ENCODE measurements around the gene PCBP3. TPM values are rescaled to one million over a fixed set of nuclear protein-coding genes. Genes with fewer than 3 reads are reported as not detected.

PCBP3 gene
- total RNA-seq, 1 experiment from 2014 or later = not detected

DNA sequence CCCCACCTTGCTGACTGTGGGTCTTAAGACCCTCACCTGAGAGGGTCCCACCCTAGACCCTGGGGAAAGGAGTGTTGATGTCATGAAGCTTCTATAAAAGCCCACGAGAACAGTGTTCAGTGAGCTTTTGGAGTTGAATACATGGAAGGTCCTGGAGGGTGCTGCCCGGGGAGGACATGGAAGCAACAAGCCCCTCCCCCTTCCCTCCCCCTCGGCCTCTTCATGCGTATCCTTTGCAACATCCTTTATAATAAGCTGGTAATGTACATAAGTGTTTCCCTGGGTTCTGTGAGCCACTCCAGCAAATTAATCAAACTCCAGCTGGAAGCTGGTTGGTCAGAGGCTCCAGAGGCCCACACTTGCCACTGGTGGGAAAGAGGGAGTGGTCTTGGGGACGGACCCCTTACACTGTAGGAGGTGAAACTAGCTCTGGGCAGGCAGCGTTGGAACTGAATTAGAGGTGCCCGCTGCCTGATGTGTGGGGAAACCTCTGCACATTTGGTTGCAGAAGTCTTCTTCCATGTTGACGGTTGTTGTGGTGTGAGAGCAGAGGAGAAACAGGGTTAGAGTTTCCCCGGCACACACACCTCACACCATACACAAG, 323.4 kb downstream of the PCBP3 start:
- in situ Hi-C loops (cut with HindIII; ENCODE audit: low pct_unique_long_range_greater_than_20kb, low sequenced_read_pairs) (no loop called here), intact Hi-C loops (cut with micrococcal nuclease; ENCODE audit: unreplicated experiment) (no loop called here)
- BruUV-seq (replicated peaks) = no TSS peak
- ATAC-seq (no peak), DNase-seq (ENCODE audit: low read depth, low spot score) (no peak)
- Histone ChIP-seq H3K27ac (ENCODE audit: low read length) (no peak overlapping the region), H3K9me3 (ENCODE audit: control insufficient read depth, insufficient read depth, low read depth, low read length) (no peaks in the 10 kb centered on the region), H3K36me3 (ENCODE audit: control insufficient read depth, insufficient read depth, low read length) (no peaks in the 10 kb centered on the region), H3K27me3 (ENCODE audit: control insufficient read depth, insufficient read depth, low read length) (no peaks in the 10 kb centered on the region), H3K4me3 (ENCODE audit: low read depth in 2 of 2, low read length in 2 of 2) (no peak overlapping the region), H3K4me1 (ENCODE audit: control insufficient read depth, insufficient read depth, low read length) (no peaks in the 10 kb centered on the region; the same call in 1 of the 2 replicates)
- TF ChIP-seq, protein P1, sequence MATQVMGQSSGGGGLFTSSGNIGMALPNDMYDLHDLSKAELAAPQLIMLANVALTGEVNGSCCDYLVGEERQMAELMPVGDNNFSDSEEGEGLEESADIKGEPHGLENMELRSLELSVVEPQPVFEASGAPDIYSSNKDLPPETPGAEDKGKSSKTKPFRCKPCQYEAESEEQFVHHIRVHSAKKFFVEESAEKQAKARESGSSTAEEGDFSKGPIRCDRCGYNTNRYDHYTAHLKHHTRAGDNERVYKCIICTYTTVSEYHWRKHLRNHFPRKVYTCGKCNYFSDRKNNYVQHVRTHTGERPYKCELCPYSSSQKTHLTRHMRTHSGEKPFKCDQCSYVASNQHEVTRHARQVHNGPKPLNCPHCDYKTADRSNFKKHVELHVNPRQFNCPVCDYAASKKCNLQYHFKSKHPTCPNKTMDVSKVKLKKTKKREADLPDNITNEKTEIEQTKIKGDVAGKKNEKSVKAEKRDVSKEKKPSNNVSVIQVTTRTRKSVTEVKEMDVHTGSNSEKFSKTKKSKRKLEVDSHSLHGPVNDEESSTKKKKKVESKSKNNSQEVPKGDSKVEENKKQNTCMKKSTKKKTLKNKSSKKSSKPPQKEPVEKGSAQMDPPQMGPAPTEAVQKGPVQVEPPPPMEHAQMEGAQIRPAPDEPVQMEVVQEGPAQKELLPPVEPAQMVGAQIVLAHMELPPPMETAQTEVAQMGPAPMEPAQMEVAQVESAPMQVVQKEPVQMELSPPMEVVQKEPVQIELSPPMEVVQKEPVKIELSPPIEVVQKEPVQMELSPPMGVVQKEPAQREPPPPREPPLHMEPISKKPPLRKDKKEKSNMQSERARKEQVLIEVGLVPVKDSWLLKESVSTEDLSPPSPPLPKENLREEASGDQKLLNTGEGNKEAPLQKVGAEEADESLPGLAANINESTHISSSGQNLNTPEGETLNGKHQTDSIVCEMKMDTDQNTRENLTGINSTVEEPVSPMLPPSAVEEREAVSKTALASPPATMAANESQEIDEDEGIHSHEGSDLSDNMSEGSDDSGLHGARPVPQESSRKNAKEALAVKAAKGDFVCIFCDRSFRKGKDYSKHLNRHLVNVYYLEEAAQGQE (IDR thresholded peaks at IDR 0.05; ENCODE audit: insufficient read depth in 1 of 2, low read depth in 2 of 2, low read length in 1 of 2) = no peak
- TF ChIP-seq TCF7L2 (IDR thresholded peaks at IDR 0.05; ENCODE audit: low read depth, low read length) = no peak
- TF ChIP-seq, protein P2, sequence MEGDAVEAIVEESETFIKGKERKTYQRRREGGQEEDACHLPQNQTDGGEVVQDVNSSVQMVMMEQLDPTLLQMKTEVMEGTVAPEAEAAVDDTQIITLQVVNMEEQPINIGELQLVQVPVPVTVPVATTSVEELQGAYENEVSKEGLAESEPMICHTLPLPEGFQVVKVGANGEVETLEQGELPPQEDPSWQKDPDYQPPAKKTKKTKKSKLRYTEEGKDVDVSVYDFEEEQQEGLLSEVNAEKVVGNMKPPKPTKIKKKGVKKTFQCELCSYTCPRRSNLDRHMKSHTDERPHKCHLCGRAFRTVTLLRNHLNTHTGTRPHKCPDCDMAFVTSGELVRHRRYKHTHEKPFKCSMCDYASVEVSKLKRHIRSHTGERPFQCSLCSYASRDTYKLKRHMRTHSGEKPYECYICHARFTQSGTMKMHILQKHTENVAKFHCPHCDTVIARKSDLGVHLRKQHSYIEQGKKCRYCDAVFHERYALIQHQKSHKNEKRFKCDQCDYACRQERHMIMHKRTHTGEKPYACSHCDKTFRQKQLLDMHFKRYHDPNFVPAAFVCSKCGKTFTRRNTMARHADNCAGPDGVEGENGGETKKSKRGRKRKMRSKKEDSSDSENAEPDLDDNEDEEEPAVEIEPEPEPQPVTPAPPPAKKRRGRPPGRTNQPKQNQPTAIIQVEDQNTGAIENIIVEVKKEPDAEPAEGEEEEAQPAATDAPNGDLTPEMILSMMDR (IDR thresholded peaks at IDR 0.05) = no peak
- TF ChIP-seq POLR2AphosphoS5 (IDR thresholded peaks at IDR 0.05; ENCODE audit: low read depth, low read length) = no peak
- TF ChIP-seq SIN3A (IDR thresholded peaks at IDR 0.05; ENCODE audit: borderline replicate concordance, insufficient read depth, low read depth, low read length) = no peak
- POLR2A ChIA-PET = no interaction called here
- CTCF ChIA-PET = no interaction called here

DNA sequence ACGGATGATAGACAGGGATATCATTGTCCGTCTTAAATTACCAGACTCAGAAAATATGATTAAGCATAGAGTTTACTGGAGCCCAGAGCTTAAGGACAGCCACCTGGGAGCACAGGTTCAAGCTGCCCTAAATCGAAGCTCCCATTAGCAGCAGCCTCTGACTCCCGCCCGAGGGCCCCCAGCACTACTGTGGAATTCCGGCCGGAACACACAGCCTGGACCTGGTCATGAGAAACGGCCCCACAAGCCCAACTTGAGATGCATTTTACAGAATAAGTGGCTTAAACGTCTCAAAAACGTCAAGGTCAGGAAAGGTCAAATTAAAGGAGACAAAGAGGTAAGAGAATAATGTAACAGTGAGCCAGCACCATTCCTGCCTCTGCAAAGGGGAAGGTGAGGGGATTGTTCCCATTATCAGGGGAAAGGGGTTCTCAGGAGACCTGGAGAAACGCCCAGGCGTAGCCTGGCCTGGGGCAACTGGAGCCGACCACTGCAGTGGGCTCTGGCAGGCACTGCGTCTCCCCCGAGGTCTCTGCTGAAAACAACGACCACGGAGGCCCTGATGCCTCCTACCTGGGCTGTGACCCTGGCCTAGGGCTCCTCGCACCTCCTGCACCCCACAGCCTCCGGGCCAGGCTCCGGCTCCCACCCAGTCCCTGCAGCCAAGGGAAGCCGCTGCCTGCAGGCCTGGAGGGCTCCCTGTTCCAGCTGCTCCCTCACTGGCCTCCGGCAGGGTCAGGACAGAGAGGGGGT, 326.6 kb downstream of the PCBP3 start:
- TF ChIP-seq, protein P2 (IDR thresholded peaks at IDR 0.05) = no peak
- no peak for TF ChIP-seq TCF7L2 (IDR thresholded peaks at IDR 0.05; ENCODE audit: low read depth, low read length)
- no peak for TF ChIP-seq POLR2AphosphoS5 (IDR thresholded peaks at IDR 0.05; ENCODE audit: low read depth, low read length)
- TF ChIP-seq SIN3A (IDR thresholded peaks at IDR 0.05; ENCODE audit: borderline replicate concordance, insufficient read depth, low read depth, low read length) = no peak
- TF ChIP-seq, protein P1 (IDR thresholded peaks at IDR 0.05; ENCODE audit: insufficient read depth in 1 of 2, low read depth in 2 of 2, low read length in 1 of 2) = no peak
- Histone ChIP-seq H3K36me3 (ENCODE audit: control insufficient read depth, insufficient read depth, low read length) (no peaks in the 10 kb centered on the region), H3K9me3 (ENCODE audit: control insufficient read depth, insufficient read depth, low read depth, low read length) (no peaks in the 10 kb centered on the region), H3K4me3 (ENCODE audit: low read depth in 2 of 2, low read length in 2 of 2) (no peak overlapping the region), H3K27me3 (ENCODE audit: control insufficient read depth, insufficient read depth, low read length) (no peaks in the 10 kb centered on the region), H3K4me1 (ENCODE audit: control insufficient read depth, insufficient read depth, low read length) (peaks cover 3% of the 10 kb centered on the region; the same call in 1 of the 2 replicates), H3K27ac (ENCODE audit: low read length) (no peak overlapping the region)
- peak; percentile 28 for ATAC-seq
- ChIA-PET POLR2A (interaction anchor here (0.5 kb wide), 1 partner anchor 298 kb away, joined by 3 read pairs; no protein-coding TSS in a partner anchor), CTCF (interaction anchor here (0.6 kb wide), 1 partner anchor 355 kb away, joined by 6 read pairs; no protein-coding TSS in a partner anchor)
- in situ Hi-C loops (cut with HindIII; ENCODE audit: low pct_unique_long_range_greater_than_20kb, low sequenced_read_pairs) = no loop called here
- no TSS peak for BruUV-seq (replicated peaks)
- intact Hi-C loops (cut with micrococcal nuclease; ENCODE audit: unreplicated experiment) = loop anchor here (5.0 kb wide), 1 partner anchor 132 kb away; no protein-coding TSS in a partner anchor
- no peak for DNase-seq (ENCODE audit: low read depth, low spot score)

Measured in Panc1 (cell line).